HG03103 (cell line): ENCODE results near the gene FASTK.

ENCODE experiments used
- ATAC-seq: cut with Tn5 transposase; IDR thresholded peaks from one replicate; pipeline ENCODE4 v1.9.1; 2021; ENCODE audit warnings: low read depth; ENCODE audit not compliant: unreplicated experiment

The FASTK gene

DNA sequence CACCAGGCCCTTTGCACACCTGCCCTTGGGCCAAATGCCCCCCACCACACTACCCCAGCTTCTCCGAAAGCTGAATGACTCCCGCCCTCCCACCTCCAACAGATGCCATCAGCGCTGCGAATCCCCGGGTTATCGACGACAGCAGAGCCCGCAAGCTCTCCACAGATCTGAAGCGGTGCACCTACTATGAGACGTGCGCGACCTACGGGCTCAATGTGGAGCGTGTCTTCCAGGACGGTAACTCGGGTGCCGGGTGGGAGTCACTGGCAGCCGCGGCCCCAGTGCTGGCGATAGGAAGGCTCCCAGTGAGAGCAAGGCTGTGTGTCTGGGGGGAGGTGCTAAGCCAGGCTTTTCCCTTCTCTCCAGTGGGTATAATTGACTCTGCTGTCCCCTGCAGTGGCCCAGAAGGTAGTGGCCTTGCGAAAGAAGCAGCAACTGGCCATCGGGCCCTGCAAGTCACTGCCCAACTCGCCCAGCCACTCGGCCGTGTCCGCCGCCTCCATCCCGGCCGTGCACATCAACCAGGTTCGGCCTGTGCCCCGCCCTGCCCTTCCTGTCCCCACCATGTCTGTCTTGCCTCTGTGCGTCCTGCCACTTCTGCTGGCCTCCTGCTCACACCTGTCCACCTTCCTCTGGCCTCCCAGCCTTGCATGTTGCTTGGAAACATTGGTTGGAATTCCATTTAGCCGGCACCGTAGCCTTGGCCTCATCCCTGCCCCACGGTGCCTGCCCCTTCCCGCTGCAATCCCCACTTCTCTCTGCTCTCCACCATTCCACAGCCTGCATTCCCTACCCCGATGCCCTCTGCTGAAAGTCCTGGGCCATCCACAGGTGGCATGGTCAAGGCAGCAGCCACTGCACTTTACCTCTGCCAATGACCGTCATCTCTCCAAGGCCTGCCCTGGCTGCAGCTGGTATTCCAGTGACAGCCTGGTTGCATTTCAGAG is 37.8 kb upstream of the FASTK start:
- no peak for ATAC-seq

GRCh38 chr7:151117565-151117964 is 37.0 kb upstream of the FASTK start:
- ATAC-seq = no peak

- no peak for ATAC-seq
These were observed 36.2 kb upstream of the FASTK start for GRCh38 chr7:151116603-151117440.

- no peak for ATAC-seq
These were observed 35.3 kb upstream of the FASTK start for GRCh38 chr7:151115836-151116418.

GRCh38 chr7:151115121-151115835 is 34.7 kb upstream of the FASTK start:
- ATAC-seq = no peak

DNA sequence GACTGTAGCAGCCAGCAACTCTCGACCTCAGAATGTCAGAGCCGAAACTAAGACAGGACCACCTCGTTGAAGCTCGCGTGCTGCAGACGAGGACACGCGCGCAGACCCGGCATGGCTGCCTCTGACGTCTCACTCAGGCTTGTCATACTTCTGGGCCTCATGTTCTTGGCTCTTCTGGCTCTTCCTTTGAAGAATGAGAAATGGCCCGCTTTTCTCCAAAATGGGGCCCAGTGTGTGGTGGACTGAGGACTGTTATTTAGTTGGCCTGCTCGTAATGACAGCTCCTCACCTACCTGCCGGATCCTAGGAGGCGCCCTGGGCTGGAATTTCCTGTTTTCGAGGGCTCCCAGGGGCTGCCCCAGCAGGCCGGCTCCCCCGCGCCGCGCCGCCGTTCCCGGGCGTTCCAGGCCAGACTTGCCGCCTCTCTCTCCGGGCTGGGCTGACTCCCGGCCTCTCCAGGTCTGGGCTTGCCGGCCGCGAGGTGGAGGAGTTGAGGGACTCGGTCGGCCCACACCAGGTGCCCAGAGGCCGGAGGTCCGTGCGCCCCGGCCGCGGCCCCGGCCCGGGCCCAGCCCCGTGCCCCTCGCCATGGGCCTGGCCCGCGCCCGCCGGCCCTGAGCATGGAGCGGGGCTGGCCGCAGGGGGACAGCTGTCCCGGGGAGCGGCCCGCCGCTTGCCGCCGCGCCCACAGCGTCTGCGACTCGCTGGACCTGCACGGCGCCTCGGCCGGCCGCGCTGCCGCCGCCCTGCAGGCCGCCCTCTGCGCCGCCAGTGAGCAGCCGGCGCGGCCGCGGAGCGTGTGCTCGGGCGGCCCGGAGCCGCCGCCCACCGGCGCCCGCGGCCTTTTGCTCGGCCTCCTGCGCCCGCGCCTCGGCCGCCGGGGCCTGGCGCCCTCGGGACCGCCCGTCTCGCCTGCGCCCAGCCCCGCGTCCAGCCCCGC is 33.8 kb upstream of the FASTK start:
- no peak for ATAC-seq

DNA sequence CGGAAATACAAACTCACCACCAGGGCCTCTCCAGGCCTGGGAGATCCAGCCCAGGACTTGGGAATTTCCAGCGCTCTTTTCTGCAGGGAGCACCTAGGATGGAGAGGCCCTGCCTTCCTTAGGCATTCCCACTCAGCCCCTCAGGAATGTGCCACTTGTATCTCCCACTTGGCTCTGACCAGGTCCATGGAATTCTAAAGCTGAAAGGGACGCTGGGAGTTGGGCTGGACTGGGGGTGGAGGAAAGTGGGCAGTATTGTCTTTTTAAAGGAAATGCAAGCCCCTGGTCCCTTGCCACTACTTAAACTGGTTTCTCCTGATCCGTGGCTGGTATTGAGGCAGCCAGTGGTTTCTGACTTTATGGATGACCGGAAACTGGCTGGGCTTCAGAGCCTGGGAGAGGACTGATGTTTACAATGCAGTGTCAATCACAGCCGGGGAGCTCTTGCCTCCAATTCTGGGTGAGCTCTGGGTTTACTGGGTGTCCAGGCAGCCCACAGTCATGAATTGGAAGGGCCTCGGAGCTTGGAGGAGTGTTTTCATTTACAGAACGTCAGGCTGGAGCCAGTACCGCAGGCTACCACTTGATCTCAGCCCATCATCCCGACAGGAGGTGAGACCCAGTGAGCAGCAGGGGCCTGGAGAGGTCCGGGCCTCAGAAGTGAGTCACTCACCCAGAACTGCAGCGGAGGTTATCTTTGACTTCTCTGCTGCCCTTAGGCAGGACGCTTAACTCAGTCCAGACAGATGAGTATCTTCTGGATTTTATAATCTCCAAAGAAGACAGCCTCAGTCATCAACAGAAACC is 32.9 kb upstream of the FASTK start:
- ATAC-seq = no peak

DNA sequence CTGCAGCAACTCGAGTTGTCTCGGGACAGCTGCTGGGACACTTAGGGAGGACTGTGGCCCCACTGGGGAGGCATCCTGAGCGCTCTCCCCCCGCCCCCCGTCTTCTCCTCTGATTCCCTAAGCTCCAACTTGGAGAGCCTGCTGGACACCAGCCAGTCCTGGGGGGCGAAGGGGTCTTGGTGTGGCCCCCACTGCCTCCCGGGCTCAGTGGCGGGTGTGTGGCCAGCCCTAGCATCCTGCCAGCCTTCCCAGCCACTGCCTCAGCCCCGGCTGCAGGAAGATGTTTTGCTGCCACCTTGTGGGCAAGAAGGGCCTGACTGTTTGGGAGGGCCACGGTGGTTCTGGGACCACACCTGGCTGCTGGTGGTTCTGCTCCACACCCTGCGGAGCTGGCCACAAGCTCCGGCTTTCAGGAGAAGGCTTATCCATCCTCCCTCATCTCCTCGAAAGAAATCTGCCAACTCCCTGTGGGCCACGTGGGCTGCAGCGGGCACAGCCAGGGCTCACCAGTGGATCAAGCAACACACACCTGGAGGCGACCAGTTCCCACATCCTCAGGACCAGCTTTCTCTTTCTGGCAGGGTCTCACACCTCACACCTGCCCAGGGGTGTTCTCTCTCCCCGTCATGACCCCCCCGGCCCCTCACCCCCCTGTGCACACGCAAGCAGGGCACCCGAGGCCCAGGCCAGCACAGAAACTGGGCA is 30.5 kb upstream of the FASTK start:
- ATAC-seq = no peak

- ATAC-seq = no peak
These were observed 29.8 kb upstream of the FASTK start for GRCh38 chr7:151110236-151110940.

DNA sequence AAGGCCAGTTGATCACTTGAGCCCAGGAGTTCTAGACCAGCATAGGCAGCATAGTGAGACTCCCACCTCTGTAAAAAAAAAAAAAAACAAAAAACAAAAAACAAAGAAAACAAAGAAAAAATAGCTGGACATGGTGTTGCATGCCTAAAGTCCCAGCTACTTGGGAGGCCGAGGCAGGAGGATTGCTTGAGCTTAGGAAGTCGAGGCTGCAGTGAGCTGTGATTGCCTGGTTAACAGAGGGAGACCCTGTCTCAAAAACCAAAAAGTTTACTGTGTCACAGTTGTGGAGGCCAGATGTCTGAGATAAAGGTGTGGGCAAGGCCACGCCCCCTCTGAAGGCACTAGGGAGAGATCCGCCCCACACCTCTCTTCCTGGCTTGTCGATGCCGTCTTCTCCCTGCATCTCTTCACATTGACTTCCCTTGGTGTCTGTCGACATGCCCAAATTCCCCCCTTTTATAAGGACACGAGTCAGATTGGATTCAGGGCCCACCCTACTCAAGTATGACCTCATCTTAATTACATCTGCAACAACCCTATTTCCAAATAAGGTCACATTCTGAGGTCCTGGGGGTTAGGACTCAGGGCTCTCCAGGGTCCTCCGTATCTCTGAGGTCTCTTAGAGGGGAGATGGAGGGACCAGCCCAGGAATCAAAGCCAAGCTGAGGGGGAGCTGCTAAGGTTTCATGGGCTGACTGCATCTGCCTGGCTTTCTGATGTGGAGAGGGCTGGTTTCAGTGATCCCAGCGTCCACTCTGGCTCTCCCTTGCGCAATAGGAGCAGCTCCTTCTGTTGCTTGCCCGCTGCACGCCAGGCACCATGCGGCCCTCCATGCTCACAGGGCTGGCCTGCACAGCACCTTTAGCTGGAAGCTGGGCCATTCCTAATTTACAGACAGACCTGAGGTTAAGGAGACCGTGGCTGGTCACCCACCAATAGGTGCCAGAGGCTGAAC is 28.8 kb upstream of the FASTK start:
- no peak for ATAC-seq

DNA sequence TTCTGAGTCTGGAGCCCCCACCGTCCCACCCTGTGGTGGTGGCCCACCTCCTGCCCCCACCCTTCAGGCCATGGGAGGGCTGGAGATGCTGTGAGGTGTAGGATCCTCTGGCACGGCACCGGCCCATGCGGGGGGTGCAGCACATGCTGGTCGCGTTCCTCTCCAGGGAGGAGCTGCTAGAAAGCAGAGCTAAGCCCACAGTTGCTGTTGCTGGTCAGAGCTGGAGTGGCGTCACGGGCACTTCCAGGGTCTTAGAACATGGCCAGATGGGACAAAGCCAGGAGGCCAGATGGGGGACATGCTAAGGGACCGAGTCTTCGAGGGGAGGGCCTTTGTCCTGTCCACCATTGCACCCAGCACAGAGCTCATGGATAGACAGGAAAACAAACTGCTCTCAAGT is 27.3 kb upstream of the FASTK start:
- ATAC-seq = no peak

DNA sequence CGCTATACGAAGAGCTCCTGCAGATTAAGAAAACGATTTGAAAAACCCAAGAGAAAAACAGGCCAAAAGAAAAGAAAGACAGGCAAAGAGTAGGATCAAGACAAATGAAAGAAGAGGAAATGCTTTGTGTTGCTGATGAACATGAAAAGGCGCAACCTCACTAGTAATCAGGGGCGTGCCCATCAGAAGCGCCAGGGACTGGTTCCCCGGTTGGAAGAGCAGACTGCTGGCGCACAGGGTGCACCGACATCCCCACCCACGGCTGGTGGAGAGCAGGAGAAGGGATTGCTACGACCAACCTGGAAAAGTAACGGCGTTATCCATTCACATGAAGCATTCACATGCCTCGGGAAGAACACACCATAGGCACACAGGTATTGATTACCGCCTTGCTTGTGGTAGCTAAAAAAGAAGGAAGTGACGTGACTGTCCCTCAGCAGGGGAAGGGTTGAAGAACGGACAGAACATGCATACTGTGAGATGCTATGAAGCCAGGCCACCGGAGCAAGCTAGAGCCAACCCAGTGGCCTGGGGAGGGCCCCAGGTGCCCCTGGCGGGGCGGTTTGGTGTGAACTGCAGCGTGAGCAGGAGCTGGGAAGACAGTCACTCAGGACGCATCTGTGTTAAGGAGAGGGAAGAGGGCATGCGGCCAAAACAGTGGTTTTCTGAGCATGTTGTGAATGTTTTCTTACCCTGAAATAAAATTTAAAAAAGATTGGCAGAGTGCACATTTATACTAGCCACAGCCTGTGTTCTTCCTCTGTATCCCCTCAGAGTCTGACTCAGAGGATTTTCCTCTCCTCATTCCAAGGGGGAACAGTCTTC is 24.0 kb upstream of the FASTK start:
- no peak for ATAC-seq

GRCh38 chr7:151103973-151104372 is 23.4 kb upstream of the FASTK start:
- no peak for ATAC-seq

- no peak for ATAC-seq
These were observed 22.4 kb upstream of the FASTK start for GRCh38 chr7:151102991-151103390.

- ATAC-seq = no peak
These were observed 21.2 kb upstream of the FASTK start for GRCh38 chr7:151101621-151102396.
